Umbilical cord (tissue), 2 donors: ENCODE results near the gene PCNX3. TPM values are rescaled to one million over a fixed set of nuclear protein-coding genes. Genes with fewer than 3 reads are reported as not detected.
A peak's percentile ranks its signal among the peaks of the same experiment; 100 is the strongest.
"Not testable (repeated sequence)": the region's sequence is repeated elsewhere in the genome, so short reads cannot be mapped to it uniquely, and the experiment has no call there.

Experiments used
- DNase-seq: peaks from one replicate; pipeline ENCODE4 v3.0.0-alpha.2; 2015; ENCODE audit warnings: low spot score
- total RNA-seq: library from RNA; depleted of rRNA; stranded (reverse); fragments of >200 nt; gene quantifications from one replicate; pipeline ENCODE4 v1.2.3, GENCODE V29; 2014; ENCODE audit warnings: low replicate concordance; ENCODE audit not compliant: insufficient read depth

PCNX3 gene
- total RNA-seq, 1 donor from 2014 or later: 7.2 TPM

GRCh38 chr11:65619281-65619928 lies 3.8 kb downstream of the PCNX3 start:
- DNase-seq: no peak

- DNase-seq: no peak
Observed at GRCh38 chr11:65620666-65621065, 5.1 kb downstream of the PCNX3 start.

GRCh38 chr11:65621460-65621859 lies 5.9 kb downstream of the PCNX3 start:
- no peak for DNase-seq

DNA sequence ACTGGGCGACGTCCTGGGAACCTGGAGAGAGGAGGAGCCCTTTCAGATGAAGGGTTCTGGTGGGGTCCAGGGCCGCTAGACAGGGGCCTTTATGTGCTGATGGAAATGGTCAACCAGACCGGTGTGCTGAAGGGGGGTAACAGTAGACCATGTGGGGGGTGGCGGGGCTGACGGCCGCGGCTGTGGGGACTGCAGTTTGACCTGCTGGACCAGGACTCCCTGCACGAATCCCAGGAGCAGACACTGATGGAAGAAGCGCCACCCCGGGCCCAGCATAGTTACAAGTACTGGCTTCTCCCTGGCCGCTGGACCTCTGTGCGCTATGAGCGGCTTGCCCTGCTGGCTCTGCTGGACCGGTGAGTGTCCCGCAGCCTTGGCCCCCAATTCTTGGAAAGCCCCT lies 6.4 kb downstream of the PCNX3 start:
- DNase-seq: no peak

DNA sequence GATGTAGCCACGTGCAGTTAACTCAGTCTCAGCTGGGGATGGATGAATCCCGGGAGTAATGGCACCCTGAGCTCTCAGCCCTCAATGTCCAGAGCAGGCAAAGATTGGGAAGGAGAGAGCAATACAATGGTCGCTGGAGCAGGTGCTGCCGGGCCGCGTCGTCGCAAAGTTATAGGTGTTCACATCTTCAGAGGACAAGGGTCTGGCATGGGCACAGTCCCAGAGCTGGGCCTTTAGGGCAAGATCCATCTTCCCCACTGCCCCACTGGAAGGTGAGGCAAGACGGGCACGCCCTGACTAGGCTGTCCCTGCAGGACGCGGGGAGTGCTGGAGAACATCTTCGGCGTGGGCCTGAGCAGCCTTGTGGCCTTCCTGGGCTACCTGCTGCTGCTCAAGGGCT lies 7.6 kb downstream of the PCNX3 start:
- no peak for DNase-seq

DNA sequence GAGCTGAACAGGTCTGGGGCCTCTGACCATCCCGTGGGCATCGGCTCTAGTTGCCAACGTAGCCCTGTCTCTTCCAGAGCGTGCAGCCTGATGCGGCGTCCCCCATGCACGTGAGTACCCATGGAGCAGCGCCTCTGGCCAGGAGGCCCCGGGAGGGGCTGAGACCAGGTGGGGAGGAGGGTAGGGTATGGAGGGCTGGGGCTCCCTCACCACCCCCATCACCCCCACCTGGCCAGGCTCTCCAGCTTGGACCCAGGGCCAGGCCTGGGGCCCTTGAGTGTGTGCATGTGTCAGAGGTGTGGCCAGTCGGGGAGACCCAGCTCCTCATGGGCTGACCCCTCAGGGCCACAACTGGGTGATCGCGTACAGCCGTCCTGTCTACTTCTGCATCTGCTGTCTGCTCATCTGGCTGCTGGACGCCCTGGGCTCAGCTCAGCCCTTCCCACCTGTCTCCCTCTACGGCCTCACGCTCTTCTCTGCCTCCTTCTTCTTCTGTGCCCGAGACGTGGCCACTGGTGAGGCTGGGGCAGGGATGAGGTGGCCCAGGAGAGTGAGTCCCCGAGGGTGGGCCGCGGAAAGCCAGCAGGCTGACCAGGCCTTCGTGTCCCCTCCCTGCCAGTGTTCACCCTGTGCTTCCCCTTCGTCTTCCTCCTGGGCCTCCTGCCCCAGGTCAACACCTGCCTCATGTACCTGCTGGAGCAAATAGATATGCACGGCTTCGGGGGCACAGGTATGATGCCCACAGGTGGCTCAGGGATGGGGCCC lies 8.5 kb downstream of the PCNX3 start:
- DNase-seq: no peak

GRCh38 chr11:65624931-65625627 lies 9.5 kb downstream of the PCNX3 start:
- DNase-seq: no peak

DNA sequence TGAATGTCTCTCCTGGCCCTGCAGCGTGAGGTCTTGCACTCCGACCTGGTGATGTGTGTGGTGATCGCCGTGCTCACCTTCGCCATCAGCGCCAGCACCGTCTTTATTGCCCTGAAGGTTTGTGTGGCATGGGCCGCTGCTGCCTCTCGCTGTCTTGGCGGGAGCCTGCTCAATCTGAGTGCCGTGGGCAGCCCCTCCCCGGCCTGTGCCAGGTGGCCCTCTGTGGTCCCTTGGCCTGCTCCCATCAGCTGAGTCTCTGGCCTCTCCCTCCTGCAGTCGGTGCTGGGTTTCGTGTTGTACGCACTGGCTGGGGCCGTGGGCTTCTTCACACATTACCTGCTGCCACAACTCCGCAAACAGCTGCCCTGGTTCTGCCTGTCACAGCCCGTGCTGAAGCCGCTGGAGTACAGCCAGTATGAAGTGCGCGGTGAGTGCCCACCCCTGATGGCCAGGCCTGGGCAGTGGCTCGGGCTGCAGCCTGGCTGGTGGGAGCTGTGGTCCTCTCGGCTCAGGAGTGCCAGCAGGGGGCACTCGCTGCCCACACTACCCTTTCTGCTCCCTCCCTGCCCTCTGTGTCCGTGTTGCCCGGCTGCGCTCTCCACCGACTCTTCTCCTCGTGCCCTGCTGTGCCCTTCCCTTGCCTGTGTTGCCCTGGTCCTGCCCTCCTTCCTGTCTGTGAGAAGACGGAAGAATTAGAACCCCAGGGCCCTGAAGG lies 10.2 kb downstream of the PCNX3 start:
- DNase-seq: peak; percentile 43

GRCh38 chr11:65627202-65627601 lies 11.6 kb downstream of the PCNX3 start:
- DNase-seq: no peak

GRCh38 chr11:65629579-65629978 lies 14.0 kb downstream of the PCNX3 start:
- DNase-seq: no peak

GRCh38 chr11:65630215-65630614 lies 14.6 kb downstream of the PCNX3 start:
- no peak for DNase-seq

DNA sequence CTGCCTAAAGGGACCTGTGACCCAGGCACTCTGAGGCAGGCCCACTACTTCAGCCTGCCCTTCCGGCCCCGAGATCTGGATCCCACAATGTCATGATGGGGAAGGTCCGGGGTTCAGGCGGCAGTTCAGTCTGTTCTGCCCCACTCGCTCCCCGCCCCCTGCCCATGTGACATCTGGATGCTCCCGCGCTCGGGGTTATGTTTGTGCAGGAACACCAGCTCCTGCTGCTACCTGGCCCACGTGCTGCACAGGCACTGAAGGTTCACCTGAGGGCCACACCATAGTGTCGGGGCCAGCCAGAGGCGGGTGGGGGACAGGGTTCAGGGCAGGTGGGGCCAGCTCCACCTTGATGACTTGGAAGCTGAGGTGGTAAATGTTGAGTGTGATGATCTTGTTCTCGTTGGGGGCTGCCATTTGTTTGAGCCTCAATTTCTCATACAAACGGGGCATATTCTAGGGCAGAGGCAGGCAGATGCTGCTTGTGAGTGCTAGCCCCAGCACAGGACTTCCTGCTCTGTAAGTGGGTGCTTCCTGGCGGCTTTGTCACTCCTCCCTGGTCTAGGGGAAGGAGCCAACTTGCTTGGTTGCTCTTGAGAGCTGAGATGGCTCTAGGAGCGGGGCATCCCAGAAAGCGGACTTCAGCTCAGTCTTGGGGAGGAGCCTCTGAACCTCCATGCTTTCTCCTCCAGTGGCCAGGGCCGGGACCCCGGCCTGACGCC lies 18.0 kb downstream of the PCNX3 start:
- DNase-seq: no peak

DNA sequence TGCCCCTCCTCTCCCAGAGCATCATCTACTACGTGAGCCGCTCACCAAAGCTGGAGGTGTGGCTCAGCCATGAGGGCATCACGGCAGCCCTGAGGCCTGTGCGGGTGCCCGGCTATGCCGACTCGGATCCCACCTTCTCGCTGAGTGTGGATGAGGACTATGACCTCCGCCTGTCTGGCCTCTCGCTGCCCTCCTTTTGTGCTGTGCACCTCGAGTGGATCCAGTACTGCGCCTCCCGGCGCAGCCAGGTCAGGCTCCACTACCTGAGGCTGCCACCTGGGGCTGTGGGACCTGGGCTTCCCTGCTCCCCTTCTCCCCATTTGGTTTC lies 18.5 kb downstream of the PCNX3 start:
- no peak for DNase-seq

- DNase-seq: no peak
Observed at GRCh38 chr11:65634440-65634839, 18.9 kb downstream of the PCNX3 start.

DNA sequence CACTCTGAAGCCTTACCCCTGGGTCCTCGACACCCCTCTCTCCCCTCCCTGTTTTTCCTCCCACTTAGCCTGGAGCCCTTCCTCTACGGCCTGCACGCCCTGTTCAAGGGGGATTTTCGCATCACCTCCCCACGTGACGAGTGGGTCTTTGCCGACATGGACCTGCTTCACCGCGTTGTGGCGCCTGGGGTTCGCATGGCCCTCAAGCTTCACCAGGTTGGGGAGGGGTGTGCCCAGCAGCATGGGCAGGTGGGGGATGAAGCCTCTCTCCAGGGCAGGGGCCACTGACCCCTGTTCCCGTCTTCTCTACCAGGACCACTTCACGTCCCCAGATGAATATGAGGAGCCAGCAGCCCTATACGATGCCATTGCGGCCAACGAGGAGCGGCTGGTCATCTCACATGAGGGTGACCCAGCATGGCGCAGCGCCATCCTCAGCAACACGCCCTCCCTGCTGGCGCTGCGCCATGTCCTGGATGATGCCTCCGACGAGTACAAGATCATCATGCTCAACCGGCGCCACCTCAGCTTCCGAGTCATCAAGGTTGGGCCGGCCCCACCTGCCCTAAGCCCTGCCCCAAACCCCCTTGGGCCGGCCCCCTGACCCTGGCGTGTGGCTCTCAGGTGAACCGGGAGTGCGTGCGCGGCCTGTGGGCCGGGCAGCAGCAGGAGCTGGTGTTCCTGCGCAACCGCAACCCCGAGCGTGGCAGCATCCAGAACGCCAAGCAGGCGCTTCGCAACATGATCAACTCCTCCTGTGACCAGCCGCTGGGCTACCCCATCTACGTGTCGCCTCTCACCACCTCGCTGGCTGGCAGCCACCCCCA lies 19.5 kb downstream of the PCNX3 start:
- no peak for DNase-seq

GRCh38 chr11:65636108-65637031 lies 20.8 kb downstream of the PCNX3 start:
- DNase-seq: no peak

- no peak for DNase-seq
Observed at GRCh38 chr11:65637032-65637557, 21.5 kb downstream of the PCNX3 start.

DNA sequence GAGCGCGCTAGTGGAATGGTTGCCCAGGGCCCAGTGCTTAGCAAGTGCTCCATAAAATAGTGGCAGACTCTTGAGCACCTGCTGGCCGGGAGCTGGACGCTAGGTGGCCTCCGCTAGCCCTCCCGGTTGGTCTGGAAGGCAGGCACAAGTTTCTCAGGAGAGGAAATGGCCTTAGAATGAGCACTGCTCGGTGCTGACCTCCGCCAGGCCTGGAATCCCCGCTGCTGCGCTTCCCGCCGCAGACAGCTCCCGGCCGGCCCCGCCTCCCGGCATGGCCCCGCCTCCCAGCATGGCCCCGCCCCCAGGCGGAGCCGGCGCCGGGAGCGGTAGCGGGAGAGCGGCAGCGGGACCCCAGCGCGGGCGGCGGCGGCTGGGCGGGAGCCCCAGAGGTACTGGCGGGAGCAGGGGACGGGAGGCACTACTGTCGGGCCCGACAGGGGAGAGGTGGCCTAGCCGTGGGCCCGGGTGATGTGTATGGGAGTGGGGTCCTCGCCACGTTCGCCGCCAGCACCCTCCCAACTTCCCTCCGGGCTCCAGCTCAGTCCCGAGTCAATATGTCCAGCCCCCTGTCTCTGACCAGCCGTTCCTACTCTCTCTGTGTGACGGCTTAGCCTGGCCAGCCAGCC lies 22.3 kb downstream of the PCNX3 start, which contains the start of gene SIPA1:
SIPA1 (plus strand) TSS at position 308 of the 626 bp plus-strand sequence. CDS start 2,821 bp downstream, outside the sequence.
- peak; percentile 80 for DNase-seq

DNA sequence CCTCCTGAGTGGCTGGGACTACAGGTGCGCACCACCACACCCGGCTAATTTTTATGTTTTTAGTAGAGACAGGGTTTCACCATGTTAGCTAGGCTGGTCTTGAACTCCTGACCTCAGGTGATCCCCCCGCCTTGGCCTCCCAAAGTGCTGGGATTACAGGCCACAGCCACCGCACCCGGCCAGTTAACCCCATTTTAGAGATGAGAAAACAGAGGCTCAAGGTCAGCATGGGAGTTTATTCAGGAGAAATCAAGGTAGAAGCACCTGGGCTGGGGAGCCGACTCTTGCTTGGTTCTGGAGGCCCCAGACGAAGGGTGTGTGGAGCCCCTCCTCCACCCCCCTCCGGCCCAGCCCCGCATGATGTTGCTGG lies 23.6 kb downstream of the PCNX3 start:
- not testable (repeated sequence) for DNase-seq
